CD14-positive monocyte (primary cell): Measurements from ENCODE around the gene PNMA6A. TPM values are rescaled to one million over a fixed set of nuclear protein-coding genes. Genes with fewer than 3 reads are reported as not detected.

ENCODE experiments used
- DNase-seq, 3 donors: peaks; one replicate each; pipeline ENCODE4 v3.0.0-alpha.2; 2011 to 2022
- H2AFZ ChIP-seq: 2 replicates; pipeline ENCODE4 v1.6.0; 2012; ENCODE audit warnings: mild to moderate bottlenecking, low read depth, low read length, inconsistent platforms; ENCODE audit not compliant: insufficient read depth, poor library complexity, severe bottlenecking
- H3K27ac ChIP-seq, 2 donors: 1 replicate in 1 of 2; 2 replicates in 1 of 2; pipeline ENCODE4 v1.5.1; 2012 to 2013; ENCODE audit warnings: low read length in 2 of 2, control low read depth in 1 of 2, inconsistent platforms in 1 of 2, low read depth in 1 of 2, mild to moderate bottlenecking in 1 of 2
- H3K27me3 ChIP-seq, 2 donors: one replicate each; pipeline versions ENCODE4 v1.6.0 to v1.6.1; 2011 to 2013; ENCODE audit warnings: low read length in 2 of 2; ENCODE audit not compliant: control insufficient read depth in 2 of 2, insufficient read depth in 2 of 2
- H3K36me3 ChIP-seq, 2 donors: replicated peaks in 1 of 2; 1 replicate in 1 of 2; 2 replicates in 1 of 2; pipeline versions ENCODE4 v1.5.1 to v1.6.1; 2012 to 2013; ENCODE audit warnings: low read length in 2 of 2, control low read depth in 1 of 2, inconsistent platforms in 1 of 2, mild to moderate bottlenecking in 1 of 2; ENCODE audit not compliant: insufficient read depth in 2 of 2, control insufficient read depth in 1 of 2
- H3K4me1 ChIP-seq, 2 donors: 1 replicate in 1 of 2; 2 replicates in 1 of 2; pipeline versions ENCODE4 v1.5.1 to v1.6.1; 2012 to 2013; ENCODE audit warnings: low read length in 2 of 2, control low read depth in 1 of 2, inconsistent platforms in 1 of 2, mild to moderate bottlenecking in 1 of 2, moderate library complexity in 1 of 2; ENCODE audit not compliant: insufficient read depth in 2 of 2, control insufficient read depth in 1 of 2
- H3K4me2 ChIP-seq: replicated peaks from 2 replicates; pipeline ENCODE3; 2012; ENCODE audit warnings: low read length, moderate library complexity, mild to moderate bottlenecking; ENCODE audit not compliant: poor library complexity, severe bottlenecking; ENCODE audit errors: extremely low read depth
- H3K4me3 ChIP-seq, 3 experiments: fragments of 200-600 bp in 1 of 3; sonication (generic) in 1 of 3; replicated peaks in 1 of 3; 1 replicate in 2 of 3; 2 replicates in 1 of 3; pipeline ENCODE4 v1.5.1; 2011 to 2013; ENCODE audit warnings: low read length in 3 of 3, mild to moderate bottlenecking in 3 of 3, control low read depth in 2 of 3, low read depth in 2 of 3, inconsistent platforms in 1 of 3, moderate library complexity in 1 of 3
- H3K79me2 ChIP-seq: 2 replicates; pipeline ENCODE4 v1.6.0; 2012; ENCODE audit warnings: mild to moderate bottlenecking, control low read depth, inconsistent platforms, low read length, moderate library complexity; ENCODE audit not compliant: insufficient read depth
- H3K9ac ChIP-seq: 2 replicates; pipeline ENCODE4 v1.6.0; 2017; ENCODE audit warnings: low read length, mild to moderate bottlenecking; ENCODE audit not compliant: insufficient read depth, poor library complexity, severe bottlenecking
- H3K9me3 ChIP-seq, 2 donors: replicated peaks in 1 of 2; 1 replicate in 1 of 2; 2 replicates in 1 of 2; pipeline versions ENCODE4 v1.5.1 to v1.6.1; 2012 to 2013; ENCODE audit warnings: low read length in 2 of 2, control low read depth in 1 of 2; ENCODE audit not compliant: control insufficient read depth in 1 of 2, insufficient read depth in 1 of 2
- H4K20me1 ChIP-seq: 2 replicates; pipeline ENCODE4 v1.6.0; 2012; ENCODE audit warnings: mild to moderate bottlenecking, low read length, control low read depth, moderate library complexity; ENCODE audit not compliant: insufficient read depth
- H3K27ac Mint-ChIP-seq, 7 donors: one replicate each; pipeline ENCODE4 v1.8.0; 2020; ENCODE audit warnings: mild to moderate bottlenecking in 7 of 7, mixed read lengths in 7 of 7, moderate library complexity in 6 of 7, inconsistent platforms in 2 of 7
- H3K27me3 Mint-ChIP-seq, 3 donors: one replicate each; pipeline ENCODE4 v1.8.0; 2021 to 2022; ENCODE audit warnings: low read depth in 3 of 3, mild to moderate bottlenecking in 3 of 3, mixed read lengths in 3 of 3, moderate library complexity in 3 of 3, inconsistent platforms in 1 of 3
- H3K36me3 Mint-ChIP-seq, 2 donors: one replicate each; pipeline ENCODE4 v1.8.0; 2020; ENCODE audit warnings: mixed read lengths in 2 of 2, inconsistent platforms in 1 of 2, mild to moderate bottlenecking in 1 of 2
- H3K4me1 Mint-ChIP-seq: one replicate; pipeline ENCODE4 v1.8.0; 2020; ENCODE audit warnings: mild to moderate bottlenecking, mixed read lengths
- H3K4me3 Mint-ChIP-seq, 2 donors: one replicate each; pipeline ENCODE4 v1.8.0; 2020; ENCODE audit warnings: mild to moderate bottlenecking in 2 of 2, mixed read lengths in 2 of 2, moderate library complexity in 1 of 2
- H3K9me3 Mint-ChIP-seq, 7 donors: one replicate each; pipeline ENCODE4 v1.8.0; 2020 to 2022; ENCODE audit warnings: mixed read lengths in 7 of 7, mild to moderate bottlenecking in 6 of 7, moderate library complexity in 6 of 7, inconsistent platforms in 2 of 7
- WGBS: methylation state at CpG from one replicate; pipeline ENCODE4 v1.1.5; 2013; ENCODE audit warnings: missing lambda C conversion rate; ENCODE audit not compliant: insufficient coverage; 5-methylcytosine and 5-hydroxymethylcytosine counted together
- intact Hi-C, 2 donors: fragments of 100-400 bp; cut with micrococcal nuclease; formaldehyde crosslinking; loops; one replicate each; pipeline versions ENCODE4 v1.15.0 to v1.15.1; 2023
- polyA plus RNA-seq, 3 donors: library from polyadenylated mRNA; depleted of rRNA in 1 of 3; unstranded in 2 of 3; stranded (reverse) in 1 of 3; fragments of 300-500 nt in 2 of 3; fragments of >200 nt in 1 of 3; fragmentation: Illumina TruSeq in 2 of 3; gene quantifications; 1 replicate in 2 of 3; 2 replicates in 1 of 3; pipeline ENCODE4 v1.2.3, GENCODE V29; 2012 to 2021
- TF ChIP-seq, protein P1 (sequence below): fragments of 200-600 bp; IDR thresholded peaks from one replicate; pipeline ENCODE4 v1.8.0; 2022; ENCODE audit warnings: antibody characterized with exemption, mild to moderate bottlenecking

Gene PNMA6A
- polyA plus RNA-seq, 3 donors = 0.04 to 0.12 TPM; not detected in 1

DNA sequence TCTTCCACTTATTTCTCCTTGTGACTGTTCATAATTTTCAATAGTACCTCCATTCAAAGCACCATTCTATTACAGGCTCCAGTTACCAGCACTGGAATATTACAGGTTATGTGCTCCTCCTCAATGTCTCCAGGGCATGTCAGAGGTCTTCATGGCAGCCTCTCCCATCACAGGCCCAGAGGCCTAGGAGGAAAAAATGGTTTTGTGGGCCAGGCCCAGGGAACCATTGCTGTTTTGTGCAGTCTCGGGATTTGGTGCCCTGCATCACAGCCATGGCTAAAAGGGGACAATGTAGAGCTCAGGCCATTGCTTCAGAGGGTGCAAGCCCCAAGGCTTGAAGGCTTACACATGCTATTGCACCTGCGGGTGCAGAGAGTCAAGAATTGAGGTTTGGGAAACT, 23.2 kb upstream of the PNMA6A start:
- H3K9me3 Mint-ChIP-seq = peaks cover 4 to 17% (median 11%) of the 10 kb centered on the region in 7 donors
- TF ChIP-seq, protein P1, sequence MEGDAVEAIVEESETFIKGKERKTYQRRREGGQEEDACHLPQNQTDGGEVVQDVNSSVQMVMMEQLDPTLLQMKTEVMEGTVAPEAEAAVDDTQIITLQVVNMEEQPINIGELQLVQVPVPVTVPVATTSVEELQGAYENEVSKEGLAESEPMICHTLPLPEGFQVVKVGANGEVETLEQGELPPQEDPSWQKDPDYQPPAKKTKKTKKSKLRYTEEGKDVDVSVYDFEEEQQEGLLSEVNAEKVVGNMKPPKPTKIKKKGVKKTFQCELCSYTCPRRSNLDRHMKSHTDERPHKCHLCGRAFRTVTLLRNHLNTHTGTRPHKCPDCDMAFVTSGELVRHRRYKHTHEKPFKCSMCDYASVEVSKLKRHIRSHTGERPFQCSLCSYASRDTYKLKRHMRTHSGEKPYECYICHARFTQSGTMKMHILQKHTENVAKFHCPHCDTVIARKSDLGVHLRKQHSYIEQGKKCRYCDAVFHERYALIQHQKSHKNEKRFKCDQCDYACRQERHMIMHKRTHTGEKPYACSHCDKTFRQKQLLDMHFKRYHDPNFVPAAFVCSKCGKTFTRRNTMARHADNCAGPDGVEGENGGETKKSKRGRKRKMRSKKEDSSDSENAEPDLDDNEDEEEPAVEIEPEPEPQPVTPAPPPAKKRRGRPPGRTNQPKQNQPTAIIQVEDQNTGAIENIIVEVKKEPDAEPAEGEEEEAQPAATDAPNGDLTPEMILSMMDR = no peak
- H3K27ac Mint-ChIP-seq = no peak overlapping the region
- no peak overlapping the region for H2AFZ ChIP-seq
- no peaks in the 10 kb centered on the region for H4K20me1 ChIP-seq
- H3K9me3 ChIP-seq = peaks cover 8 to 18% of the 10 kb centered on the region in 2 donors
- H3K4me1 ChIP-seq = no peaks in the 10 kb centered on the region
- no peak overlapping the region for H3K4me2 ChIP-seq
- H3K79me2 ChIP-seq = no peaks in the 10 kb centered on the region
- H3K4me3 ChIP-seq = no peak overlapping the region
- 100% methylated on average over 1 of the region's 2 CpGs for WGBS
- H3K4me3 Mint-ChIP-seq = no peak overlapping the region
- no peaks in the 10 kb centered on the region for H3K36me3 ChIP-seq
- DNase-seq = no peak
- H3K9ac ChIP-seq = no peak overlapping the region
- no peaks in the 10 kb centered on the region for H3K4me1 Mint-ChIP-seq
- no peak overlapping the region for H3K27ac ChIP-seq
- intact Hi-C loops = no loop called here
- H3K27me3 Mint-ChIP-seq = peaks cover 0 to 1% (median 0%) of the 10 kb centered on the region in 3 donors
- no peaks in the 10 kb centered on the region for H3K36me3 Mint-ChIP-seq
- no peaks in the 10 kb centered on the region for H3K27me3 ChIP-seq

DNA sequence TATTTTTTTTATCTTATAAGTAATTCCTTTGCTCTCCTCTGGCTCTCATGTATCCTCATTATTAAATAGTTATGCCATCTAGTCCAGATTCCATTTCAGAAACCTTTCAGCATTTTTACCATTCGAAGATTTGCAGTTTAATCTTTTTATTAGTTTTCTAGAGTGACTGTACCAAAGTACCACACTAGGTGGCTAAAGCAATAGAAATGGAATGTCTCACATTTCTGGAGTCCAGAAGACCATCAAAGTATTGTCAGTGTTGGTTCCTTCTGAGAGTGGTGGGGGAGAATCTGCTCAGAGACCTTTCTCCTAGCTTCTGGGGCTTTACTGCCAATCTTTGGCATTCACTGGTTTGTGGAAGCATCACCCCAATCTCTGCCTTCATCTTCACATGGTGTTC, 19.7 kb upstream of the PNMA6A start:
- Histone ChIP-seq H3K27ac (no peak overlapping the region), H3K9me3 (peaks cover 8 to 18% of the 10 kb centered on the region in 2 donors), H3K27me3 (peaks cover 0 to 18% of the 10 kb centered on the region in 2 donors), H3K4me1 (no peaks in the 10 kb centered on the region), H3K4me3 (no peak overlapping the region), H2AFZ (no peak overlapping the region), H4K20me1 (no peaks in the 10 kb centered on the region), H3K4me2 (no peak overlapping the region), H3K9ac (no peak overlapping the region), H3K79me2 (no peaks in the 10 kb centered on the region), H3K36me3 (no peaks in the 10 kb centered on the region)
- H3K36me3 Mint-ChIP-seq = no peaks in the 10 kb centered on the region
- no peaks in the 10 kb centered on the region for H3K4me1 Mint-ChIP-seq
- H3K27ac Mint-ChIP-seq = no peak overlapping the region
- TF ChIP-seq, protein P1 = no peak
- intact Hi-C loops = no loop called here
- peaks cover 3 to 22% (median 10%) of the 10 kb centered on the region in 3 donors for H3K27me3 Mint-ChIP-seq
- peaks cover 4 to 26% (median 11%) of the 10 kb centered on the region in 7 donors for H3K9me3 Mint-ChIP-seq
- no peak overlapping the region for H3K4me3 Mint-ChIP-seq
- no peak for DNase-seq
- no CpG with 5 or more reads among the region's 1 CpG for WGBS
